Stimulated activated CD8-positive, alpha-beta memory T cell treated with anti-CD3 and anti-CD28 coated beads, Interleukin-7, amount 100 ng/mL, for 48 hours (primary cell): Measurements from ENCODE around the gene TEX264.

ENCODE experiments used
- DNase-seq, 2 donors: peaks; one replicate each; pipeline ENCODE4 v3.0.0-alpha.2; 2020; ENCODE audit warnings: low read depth in 1 of 2; ENCODE audit errors: extremely low read depth in 1 of 2

The TEX264 gene

DNA sequence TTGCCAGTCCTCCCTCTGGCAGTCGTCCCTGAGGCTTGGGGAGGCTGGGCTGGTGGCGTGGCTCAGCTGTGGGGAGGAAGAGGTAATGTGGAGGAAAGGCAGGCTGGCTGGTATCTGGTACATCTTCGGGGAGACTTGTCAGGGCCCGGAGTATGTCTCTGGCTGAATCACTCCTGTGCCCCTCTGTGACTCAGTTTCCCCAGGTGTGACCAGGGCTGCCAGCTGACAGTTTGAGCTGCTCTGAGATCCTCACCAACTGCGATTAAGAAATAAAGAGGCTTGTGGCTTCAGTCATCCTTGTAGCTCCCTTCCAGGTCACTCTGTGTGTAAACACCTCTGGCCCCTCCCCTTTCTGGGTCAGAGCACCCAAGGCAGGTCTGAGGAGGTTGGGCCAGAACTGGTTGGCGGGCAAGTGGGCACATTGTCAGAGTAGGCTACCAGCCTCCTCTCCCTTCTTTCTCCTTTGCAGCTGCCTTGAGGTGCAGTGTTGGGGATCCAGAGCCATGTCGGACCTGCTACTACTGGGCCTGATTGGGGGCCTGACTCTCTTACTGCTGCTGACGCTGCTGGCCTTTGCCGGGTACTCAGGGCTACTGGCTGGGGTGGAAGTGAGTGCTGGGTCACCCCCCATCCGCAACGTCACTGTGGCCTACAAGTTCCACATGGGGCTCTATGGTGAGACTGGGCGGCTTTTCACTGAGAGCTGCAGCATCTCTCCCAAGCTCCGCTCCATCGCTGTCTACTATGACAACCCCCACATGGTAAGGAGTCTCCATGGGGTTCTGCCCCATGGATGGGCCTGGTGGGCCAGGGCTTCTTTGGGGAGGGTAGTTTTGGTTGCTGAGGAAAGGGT, 3.0 kb downstream of the TEX264 start:
- no peak for DNase-seq

DNA sequence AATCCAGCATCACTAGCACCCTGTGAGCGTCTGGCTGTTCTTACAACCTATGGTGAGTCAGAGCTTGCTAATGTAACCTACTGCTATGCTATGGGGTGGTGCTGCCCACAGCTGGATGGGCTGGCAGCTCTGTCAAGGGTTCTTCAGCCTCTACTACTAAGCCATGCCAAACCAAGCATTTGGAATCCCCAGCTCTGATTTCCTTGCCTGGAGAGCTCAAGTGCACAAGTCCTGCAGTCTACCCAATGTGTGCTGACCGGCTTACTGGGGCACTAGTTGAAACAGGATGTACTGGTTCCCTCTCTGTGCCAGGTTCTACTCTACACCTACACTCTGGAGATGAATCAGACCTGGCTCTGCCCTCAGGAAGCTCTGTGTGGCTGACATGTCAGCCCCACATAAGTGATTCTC, 4.2 kb downstream of the TEX264 start:
- peak in 1 of 2 donors; percentile 22 for DNase-seq

DNA sequence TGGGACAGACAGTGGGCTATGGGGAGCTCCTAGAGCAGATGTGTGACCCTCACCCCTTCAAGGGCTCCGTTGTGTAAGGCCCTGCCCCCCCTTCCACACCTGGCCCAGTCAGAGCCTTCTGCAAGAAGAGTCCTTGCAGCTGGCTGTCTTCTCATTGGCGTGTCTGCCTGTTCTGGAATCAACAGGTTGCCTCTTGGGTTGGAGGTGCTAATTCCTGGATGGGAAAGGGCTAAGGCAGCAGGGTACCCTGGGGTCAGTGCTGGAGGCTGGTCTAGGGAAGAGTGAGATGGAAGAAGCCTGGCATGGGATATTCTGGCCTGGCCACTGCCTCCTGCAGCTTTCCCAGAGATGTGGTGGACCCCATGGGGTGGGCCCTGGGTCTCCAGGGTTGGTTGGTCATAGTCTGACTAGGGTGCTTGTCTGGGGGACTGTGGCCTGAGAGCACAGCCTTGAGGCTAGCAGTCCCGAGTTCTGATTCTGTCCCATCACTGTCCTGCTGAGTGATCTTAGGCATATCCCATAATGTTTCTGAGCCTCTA, 5.1 kb downstream of the TEX264 start:
- no peak for DNase-seq

DNA sequence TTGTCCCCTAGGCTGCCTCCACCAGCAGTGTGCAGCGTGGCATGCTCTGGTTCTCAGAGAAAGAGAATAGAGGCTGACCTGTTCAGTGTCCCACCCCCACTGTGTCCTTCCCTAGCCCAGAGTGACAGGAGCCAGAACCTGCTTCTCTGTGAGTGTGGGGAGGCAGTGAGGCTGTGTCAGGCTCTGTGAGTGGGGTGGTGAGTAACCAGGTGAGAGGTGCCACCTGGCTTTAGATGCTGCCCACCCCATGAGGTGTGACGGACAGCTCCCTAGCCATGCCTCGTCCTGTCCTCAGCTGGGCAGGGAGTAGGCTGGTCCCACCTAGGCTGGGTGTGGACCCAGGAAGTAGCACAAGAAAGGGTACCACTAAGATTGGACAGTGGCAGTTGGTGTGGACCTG, 6.3 kb downstream of the TEX264 start:
- no peak for DNase-seq

DNA sequence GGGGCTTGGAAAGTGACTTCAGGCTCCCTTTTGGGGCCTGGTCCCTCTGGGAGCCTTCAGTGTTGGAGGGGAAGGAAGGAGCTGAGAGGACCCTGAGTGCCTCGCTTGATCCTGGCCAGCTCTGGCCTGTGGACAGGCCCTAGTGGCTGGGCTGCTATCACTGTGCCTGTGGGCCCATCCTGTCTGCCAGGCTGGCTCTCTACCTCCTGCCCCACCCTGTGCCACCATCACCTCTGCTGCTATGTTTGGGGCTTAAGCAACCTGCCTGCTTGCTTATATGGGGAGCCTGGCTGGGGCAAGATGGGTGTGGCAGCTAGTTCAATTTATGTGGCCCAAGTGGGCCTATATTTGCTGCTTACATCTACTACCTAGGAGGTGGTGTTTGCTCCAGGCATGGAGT, 7.1 kb downstream of the TEX264 start:
- DNase-seq = no peak

DNA sequence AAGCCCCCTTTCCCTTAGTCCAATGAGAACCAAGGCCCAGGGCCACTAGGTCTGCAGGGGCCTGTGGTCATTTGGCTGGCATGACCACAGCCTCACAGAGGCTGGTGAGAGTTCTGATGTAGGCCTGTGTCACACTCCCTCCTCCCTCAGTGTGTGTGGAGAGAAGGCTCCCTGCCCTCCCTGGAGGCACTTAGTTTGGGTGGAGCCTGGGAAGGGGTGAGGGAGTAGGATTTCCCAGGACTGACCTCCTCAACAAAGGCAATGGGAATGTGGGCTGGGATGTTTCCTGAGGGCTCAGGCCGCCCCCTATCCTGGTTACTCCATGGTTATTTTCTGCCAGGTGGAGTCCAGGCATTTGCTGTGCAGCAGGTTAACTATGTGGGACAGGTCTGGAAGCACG, 7.6 kb downstream of the TEX264 start:
- no peak for DNase-seq

DNA sequence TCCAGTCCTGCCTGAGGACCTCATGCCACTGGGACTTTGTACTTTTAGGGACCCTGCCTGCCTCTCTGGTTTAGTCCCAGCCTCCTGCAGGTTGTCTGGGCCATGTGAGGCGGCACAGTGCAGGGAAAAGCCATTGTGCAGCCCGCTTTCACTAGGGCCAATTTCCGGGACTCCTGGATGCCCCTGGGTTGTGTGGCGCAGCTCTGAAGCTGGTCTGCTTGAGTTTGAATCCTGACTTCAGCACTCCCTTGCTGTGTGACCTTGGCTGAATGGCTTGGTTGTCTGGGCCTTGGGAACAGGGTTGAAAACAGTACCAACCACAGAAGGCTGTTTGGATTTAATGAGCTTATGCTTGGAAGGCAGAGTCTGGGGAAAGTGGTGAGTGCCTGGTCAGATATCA, 8.3 kb downstream of the TEX264 start:
- no peak for DNase-seq

DNA sequence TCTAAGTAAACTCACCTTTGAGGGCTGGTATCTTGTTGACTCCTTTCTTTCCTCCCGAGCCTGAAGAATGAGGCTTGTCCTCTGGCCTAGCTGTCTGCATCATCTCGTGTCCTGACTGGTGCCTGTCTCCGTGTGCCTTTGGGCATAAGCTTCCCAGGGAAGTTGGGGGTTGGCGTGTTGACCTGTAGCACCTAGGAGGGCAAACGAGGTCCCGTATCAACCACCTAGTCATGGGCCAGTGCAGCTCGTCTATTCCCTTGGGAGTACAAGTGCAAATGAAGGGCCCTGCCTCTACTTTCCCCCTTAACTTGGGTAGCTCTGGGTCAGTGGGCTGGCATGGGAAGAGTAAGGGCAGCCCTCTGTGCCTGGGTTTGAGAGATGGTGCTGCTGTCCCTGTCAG, 8.7 kb downstream of the TEX264 start:
- no peak for DNase-seq

DNA sequence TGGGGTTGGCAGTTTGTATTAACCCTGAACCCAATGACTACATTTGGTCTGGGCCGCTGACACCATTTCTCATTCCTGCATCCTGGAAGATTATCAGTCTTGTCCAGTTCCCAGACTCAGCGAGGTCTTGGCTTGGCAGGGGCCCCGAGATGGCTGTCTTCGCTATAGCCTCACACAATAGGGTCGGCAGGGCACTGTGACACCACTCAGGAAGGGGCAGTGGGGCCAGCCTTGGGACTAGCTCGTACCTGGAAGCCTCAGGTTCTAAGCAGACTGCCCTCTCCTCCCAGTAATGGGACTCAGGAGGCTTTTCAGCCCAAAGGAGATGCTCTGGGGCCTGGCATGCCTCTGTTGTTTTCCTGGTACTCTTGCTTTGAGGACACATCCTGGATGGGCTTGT, 9.1 kb downstream of the TEX264 start:
- no peak for DNase-seq

DNA sequence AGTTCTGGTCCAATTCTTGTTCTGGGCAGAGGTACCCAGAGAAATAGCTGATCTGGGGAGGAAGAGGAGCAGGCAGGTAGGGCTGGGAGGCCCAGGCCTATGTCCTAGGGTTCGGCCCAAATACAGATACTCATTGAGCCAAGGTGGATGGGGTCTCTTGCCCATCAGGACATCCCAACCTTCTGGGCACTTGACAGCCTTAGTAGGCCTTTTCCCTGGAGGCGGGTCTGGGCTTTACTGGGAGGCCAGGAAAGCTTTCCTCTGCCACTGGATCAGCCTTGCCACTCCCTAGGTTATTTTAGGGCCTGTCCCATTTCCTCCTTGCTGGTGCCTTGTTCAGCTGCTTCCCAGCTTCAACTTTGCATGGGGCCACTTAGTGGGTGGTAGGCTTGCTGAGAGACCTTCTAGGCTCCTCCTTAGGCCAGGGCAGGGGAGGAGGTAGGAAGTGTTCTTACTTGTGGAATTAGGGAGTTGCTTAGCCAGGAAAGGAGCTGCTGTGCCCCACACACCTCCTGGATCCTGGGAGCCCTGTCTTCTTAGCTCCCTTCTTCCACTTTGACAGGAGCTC, 9.7 kb downstream of the TEX264 start:
- DNase-seq = no peak

DNA sequence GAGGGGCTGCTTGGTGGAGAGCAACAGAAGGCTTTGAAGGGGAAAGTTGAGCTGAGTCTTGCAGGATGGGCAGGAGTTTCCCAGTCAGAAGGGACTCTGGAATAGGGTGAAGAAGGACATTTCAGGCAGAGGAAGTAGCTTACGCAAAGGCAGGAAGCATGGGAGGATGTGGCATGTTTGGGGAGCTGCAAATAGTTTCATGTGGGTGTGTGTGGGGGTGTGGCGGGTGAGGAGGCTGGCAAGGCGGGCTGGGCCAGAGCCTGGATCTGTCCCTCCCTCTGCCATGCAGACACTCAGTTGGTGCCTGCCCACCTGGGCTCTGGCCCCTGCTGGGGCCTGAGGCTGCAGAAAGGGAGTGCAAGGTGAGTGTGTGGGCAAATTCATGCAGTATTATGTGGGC, 10.4 kb downstream of the TEX264 start:
- DNase-seq = no peak

DNA sequence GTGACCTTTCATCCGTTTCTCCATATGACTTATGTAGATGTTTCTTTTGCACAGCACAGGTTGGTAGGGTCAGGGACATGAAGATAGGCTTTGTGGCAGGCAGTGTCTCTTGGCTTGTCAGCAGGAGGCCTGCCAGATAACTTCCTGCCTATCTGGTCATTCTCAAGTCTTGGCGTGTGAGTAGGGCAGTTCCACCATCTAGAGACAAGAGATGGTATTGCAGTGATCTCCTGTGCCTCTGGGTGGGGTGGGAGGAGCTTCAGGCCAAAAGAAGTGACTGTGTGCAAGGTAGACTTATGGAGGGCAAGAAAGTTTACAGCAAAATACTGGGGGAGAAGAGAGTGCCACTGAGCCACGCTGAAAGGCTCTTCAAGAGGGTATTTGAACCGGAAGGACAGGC, 11.0 kb downstream of the TEX264 start:
- DNase-seq = peak; percentile 46 to 57

DNA sequence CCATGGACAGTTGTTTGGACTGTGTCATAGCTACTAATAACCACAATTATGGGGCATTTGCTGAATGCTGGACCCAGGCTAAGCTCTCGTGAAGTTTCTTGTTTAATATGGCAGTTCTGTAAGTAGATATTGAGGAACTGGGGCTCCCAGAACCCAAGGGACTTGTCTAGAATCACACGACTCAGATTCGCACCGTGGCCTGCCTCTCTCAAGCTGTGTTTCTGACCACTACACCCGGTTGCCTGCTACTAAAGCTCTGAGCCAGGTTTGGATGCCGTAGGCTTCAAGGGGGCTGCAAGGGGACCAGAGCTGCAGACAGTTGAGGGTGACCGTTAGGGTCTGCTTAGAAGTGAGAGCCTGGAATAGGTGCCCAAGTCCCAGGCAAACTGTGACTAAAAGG, 11.5 kb downstream of the TEX264 start:
- DNase-seq = no peak

DNA sequence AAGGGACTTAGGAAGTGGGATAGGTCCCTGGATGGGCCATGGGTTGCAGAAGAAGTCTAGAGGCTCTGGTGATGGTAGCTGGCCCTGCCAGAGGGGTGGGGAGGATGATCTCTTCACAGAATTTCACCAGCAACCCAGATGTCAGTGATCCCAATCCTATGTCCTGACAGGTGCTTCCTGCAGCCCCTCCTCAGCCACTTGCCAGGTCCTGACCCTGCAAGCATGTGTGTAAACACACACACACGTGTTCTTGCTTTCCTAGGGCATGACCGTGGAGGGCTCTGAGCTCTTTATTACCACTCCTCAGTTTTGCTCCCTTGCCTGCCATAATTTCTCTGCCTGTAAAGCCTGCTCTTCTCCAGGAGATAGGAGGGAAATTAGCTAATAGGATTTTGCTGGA, 12.5 kb downstream of the TEX264 start:
- DNase-seq = no peak

DNA sequence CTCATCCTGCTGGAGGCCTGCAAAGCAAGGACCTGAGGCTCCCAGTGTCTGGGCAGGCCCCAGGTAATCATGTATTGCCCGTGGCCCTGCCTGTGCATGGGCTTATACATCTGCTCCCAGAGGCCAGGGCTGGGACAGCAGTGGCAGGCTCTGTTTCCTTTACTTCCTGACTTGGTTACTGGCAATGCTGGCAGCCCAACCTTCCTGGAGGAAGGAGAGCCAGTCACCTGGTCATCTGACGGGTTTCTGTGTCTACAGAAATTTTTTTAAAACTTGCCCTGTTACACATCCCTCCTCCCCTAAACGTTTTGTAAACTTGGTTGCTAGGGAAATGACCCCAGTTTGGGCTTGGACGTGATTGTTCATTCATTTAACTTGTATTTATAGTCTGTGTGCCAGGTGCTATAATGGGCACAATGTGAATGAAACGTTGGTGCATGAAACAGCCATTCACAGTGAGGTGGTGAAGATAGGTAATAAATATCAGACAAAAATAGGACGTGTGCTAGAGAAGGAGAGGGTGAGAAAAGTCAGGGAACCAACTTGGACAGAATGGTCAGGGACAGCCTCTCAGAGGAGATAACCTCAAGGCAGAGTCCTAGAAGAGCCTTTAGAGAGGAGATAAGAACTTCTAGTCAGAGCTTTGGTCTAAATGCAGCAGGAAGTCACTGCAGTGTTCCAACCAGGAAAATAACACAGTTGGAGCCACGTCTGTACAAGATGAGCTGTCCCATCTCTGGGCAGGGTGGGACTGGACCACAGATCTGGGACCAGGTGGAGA, 14.1 kb downstream of the TEX264 start:
- no peak for DNase-seq

DNA sequence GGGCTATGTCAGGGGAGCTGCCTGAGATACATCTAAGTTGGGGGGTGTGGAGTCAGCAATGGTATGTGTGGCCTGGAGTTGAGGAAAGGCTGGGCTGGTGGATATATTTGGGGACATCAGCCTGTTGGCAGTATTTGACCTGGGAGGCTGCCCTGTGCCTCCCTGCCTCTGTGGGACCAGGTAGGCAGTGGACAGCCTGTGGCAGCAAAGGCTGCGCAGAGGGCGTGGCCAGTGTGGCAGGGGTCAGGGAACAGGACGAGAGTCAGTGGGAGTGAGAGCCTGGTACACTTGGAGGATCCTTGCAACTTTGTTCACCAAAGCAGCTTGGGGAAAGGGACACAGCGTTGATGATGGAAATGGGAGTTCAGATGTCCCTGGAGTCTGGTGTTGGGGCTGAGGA, 15.0 kb downstream of the TEX264 start:
- no peak for DNase-seq

DNA sequence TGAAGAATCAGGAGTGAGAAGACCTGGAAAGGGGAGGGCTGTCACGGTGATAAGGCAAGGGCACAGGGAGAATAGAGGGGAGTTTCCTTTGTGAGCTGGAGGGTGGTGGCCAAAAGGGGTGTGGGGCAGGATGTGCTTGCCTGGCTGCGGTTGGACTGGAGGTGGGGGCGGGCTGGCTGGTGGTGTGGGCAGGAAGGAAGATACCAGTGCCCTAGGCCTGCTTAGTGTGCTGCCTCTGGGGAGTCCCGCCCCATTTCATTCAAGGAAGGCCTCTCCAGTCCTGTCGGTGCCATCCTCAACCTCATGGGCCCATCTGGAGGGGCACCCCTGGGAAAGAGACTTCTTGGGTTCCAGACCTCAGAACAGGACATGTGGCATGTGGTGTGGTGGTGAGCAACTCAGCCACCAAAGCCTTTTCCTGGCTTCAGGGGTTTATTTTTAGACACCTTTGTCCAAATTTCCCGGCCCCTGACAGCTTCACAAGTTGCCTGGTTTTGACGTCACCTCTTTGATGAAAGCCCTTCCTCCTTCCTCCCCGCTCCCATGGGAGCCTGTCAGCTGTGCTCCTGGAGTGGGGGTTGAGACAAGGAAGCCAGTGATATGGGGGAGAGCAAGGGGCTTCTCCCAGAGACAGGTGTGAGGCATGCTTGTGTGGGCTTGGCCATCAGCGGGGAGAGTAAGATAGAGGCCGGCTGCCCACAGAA, 15.6 kb downstream of the TEX264 start:
- peak; percentile 67 to 85 for DNase-seq

DNA sequence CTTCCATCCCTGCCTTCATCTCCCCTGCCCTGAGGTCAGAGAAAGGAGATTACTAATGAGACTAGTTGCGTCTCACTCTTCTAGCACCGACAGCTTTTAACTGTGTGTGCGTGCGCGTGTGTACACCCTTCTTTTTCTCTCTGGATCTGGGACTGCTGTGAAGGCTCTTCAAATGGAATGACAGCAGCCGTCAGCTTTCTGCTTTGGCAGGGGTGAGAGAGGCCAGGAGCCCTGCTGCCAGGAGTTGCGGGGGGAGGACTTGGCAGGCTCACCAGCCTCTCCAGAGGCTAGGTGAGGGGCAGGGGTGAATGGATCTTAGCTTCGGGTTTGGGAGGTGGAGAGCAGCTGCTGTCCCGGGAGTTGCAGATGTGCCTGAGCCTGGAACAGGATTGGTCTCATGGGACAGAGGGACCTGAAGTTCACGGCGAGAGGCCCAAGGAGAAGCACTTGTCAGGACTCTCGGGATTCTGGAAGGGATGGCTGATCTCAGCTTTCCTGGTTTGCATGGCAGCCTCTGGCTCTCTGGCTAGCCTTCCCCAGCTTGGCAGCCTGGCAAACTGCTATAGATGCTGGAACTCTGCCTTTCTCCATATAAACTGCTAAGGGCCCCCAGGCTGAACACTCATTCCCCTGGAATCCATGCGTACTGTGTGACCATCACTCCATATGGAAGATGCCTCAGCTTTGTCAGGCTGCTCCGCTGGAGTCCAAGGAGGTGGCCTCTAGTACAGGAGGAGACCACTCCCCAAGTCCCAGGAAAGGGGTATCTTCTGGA, 16.6 kb downstream of the TEX264 start:
- no peak for DNase-seq

DNA sequence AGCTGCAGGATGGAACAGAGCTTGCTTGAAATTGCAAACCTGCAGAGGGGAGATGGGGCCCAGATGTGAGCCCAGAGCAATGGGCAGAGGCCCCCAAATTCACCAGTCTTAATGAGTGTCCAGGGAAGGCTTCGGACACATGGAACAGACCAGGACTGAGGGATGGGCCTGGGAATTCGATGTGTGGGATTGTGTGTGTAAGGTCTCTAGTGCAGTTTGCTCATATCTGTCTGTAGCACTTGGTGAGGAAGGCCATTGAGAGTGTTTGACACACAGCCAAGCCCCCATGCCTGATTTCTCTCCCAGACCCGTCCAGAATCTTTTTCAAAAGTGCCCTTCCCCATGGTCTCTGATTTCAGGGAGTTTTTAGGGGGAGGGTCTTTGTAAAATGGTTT, 17.2 kb downstream of the TEX264 start:
- no peak for DNase-seq

DNA sequence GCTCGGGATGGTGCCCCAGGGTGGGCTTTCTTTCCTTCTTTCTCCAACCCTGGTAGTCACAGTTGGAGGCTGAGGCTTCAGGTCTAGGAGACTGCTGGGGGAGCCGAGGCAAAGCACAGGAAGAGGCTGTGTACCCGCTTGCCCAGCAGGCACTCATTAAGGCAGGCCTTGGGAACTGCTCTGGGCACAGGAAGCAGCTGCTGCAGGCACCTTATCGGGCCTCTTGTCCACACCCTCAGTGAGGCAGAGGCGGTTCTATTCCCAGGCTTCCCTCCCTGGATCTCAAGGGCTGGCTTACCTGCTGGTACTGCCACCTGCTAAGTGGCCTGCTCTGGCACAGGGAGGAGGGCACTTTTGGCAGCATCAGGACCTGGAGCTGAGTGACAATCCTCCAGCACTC, 20.0 kb downstream of the TEX264 start:
- DNase-seq = no peak
